Stimulated activated CD8-positive, alpha-beta memory T cell treated with anti-CD3 and anti-CD28 coated beads, Interleukin-4, amount 100 ng/mL, for 4 hours (primary cell): Measurements from ENCODE around the gene POU3F1.

Experiments used
- DNase-seq, 2 donors: peaks; one replicate each; pipeline ENCODE4 v3.0.0-alpha.2; 2020; ENCODE audit warnings: low read depth in 2 of 2, low spot score in 1 of 2

POU3F1 gene

GRCh38 chr1:38046333-38046883 is at the start of gene POU3F1:
Gene POU3F1 (minus strand): TSS chr1:38046793. CDS start chr1:38046743, 50 bp downstream.
- no peak for DNase-seq

GRCh38 chr1:38095454-38095931 is 48.9 kb upstream of the POU3F1 start:
- no peak for DNase-seq

- DNase-seq = no peak
Observed at GRCh38 chr1:38094711-38095290, 48.2 kb upstream of the POU3F1 start.

GRCh38 chr1:38093569-38094520 is 47.3 kb upstream of the POU3F1 start:
- no peak for DNase-seq

- no peak for DNase-seq
Observed at GRCh38 chr1:38092256-38092655, 45.7 kb upstream of the POU3F1 start.

- DNase-seq = no peak
Observed at GRCh38 chr1:38090796-38091195, 44.2 kb upstream of the POU3F1 start.

- DNase-seq = no peak
Observed at GRCh38 chr1:38089712-38090360, 43.2 kb upstream of the POU3F1 start.

- DNase-seq = no peak
Observed at GRCh38 chr1:38088791-38089190, 42.2 kb upstream of the POU3F1 start.

- no peak for DNase-seq
Observed at GRCh38 chr1:38088366-38088765, 41.8 kb upstream of the POU3F1 start.

- DNase-seq = no peak
Observed at GRCh38 chr1:38087676-38088075, 41.1 kb upstream of the POU3F1 start.

- no peak for DNase-seq
Observed at GRCh38 chr1:38085666-38086330, 39.2 kb upstream of the POU3F1 start.

GRCh38 chr1:38084700-38085099 is 38.1 kb upstream of the POU3F1 start:
- no peak for DNase-seq

- DNase-seq = no peak
Observed at GRCh38 chr1:38084113-38084512, 37.5 kb upstream of the POU3F1 start.

GRCh38 chr1:38083541-38083940 is 36.9 kb upstream of the POU3F1 start:
- no peak for DNase-seq

GRCh38 chr1:38082769-38083263 is 36.2 kb upstream of the POU3F1 start:
- no peak for DNase-seq

- DNase-seq = no peak
Observed at GRCh38 chr1:38079019-38079418, 32.4 kb upstream of the POU3F1 start.

- no peak for DNase-seq
Observed at GRCh38 chr1:38077523-38078147, 31.0 kb upstream of the POU3F1 start.

GRCh38 chr1:38076455-38076854 is 29.9 kb upstream of the POU3F1 start:
- no peak for DNase-seq

- no peak for DNase-seq
Observed at GRCh38 chr1:38076038-38076437, 29.4 kb upstream of the POU3F1 start.

- no peak for DNase-seq
Observed at GRCh38 chr1:38075191-38075590, 28.6 kb upstream of the POU3F1 start.
